Spleen (tissue), 7 donors: Measurements from ENCODE around the gene SH2D4B.

Experiments
- CTCF ChIP-seq, 11 experiments: fragments of 200-600 bp in 7 of 11; fragments of 450-650 bp in 4 of 11; sonication (generic) in 4 of 11; IDR thresholded peaks in 8 of 11; conservative IDR thresholded peaks in 3 of 11; 1 replicate in 7 of 11; 2 replicates in 4 of 11; pipeline versions ENCODE4 v1.4.0 to v1.8.0; 2016 to 2021; ENCODE audit warnings: antibody characterized with exemption in 11 of 11, inconsistent platforms in 4 of 11, mild to moderate bottlenecking in 1 of 11
- POLR2A ChIP-seq, 3 donors: fragments of 450-650 bp; IDR thresholded peaks; one replicate each; pipeline ENCODE4 v1.5.1; 2017; ENCODE audit warnings: antibody characterized with exemption in 3 of 3, mild to moderate bottlenecking in 1 of 3
- donor health status: DM: no; HTN: no; CAD: no; lungs with moderate emphysema.
- donor health status: DM: no; HTN: no; CAD: no.
- donor health status: DM: no; HTN: no; CAD: no.

DNA sequence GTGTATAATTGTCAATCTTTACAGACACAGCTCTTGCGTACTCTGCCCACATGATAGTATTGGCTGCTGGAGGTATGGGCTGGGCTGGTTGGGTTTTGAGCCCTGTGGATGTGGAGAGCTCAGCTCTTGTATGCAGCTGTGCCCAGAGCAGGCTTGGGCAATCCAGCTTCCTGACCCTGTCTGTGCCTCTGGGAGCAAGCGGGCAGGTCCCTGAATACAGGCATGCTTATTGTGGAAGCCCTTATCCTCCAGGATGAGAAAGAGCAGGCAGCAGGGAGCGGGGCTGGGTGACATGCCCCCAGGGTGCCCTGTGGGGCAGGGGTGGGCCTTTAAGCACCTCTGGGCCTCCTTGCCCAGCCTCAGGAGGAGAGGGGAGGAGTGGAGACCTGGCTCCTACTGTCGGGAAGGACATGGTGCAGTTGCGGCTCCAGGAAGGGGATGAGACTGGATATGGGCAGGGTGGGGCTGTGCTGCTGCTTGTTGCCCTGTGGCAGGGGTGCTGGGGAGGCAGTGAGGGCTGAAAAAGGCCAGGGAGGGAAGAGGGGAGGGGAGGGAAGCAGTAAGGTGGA lies 32.7 kb upstream of the SH2D4B start:
- no peak for TF ChIP-seq POLR2A (IDR thresholded peaks at IDR 0.05)
- TF ChIP-seq CTCF (IDR thresholded peaks at IDR 0.05 in 8 of 11, conservative IDR thresholded peaks at IDR 0.05 in 3 of 11), result no peak
